Measurements from ENCODE around the gene WHAMM.

DNA sequence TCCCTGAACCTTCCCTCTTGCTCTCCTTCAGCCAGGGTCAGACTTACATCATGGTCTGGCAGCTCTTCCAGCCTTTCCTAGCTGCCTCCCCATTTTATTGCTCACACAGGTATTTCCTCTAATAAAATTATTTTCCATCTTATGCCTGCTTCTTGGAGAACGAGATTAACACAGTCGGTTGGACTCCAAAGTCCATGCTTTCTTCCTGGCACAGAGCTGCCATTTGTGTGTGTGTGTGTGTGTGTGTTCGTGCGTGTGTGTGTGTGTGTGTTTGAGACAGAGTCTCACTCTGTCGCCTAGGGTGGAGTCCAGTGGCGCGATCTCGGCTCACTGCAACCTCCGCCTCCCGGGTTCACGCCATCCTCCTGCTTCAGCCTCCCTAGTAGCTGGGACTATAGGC is 19.1 kb upstream of the WHAMM start:
- no peak for TF ChIP-seq POLR2A (IDR thresholded peaks at IDR 0.05)
- TF ChIP-seq, protein P1, sequence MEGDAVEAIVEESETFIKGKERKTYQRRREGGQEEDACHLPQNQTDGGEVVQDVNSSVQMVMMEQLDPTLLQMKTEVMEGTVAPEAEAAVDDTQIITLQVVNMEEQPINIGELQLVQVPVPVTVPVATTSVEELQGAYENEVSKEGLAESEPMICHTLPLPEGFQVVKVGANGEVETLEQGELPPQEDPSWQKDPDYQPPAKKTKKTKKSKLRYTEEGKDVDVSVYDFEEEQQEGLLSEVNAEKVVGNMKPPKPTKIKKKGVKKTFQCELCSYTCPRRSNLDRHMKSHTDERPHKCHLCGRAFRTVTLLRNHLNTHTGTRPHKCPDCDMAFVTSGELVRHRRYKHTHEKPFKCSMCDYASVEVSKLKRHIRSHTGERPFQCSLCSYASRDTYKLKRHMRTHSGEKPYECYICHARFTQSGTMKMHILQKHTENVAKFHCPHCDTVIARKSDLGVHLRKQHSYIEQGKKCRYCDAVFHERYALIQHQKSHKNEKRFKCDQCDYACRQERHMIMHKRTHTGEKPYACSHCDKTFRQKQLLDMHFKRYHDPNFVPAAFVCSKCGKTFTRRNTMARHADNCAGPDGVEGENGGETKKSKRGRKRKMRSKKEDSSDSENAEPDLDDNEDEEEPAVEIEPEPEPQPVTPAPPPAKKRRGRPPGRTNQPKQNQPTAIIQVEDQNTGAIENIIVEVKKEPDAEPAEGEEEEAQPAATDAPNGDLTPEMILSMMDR (IDR thresholded peaks at IDR 0.05): no peak
